D341Med (cell line): ENCODE results near the gene RBMS1.
"Not testable (repeated sequence)": the region's sequence is repeated elsewhere in the genome, so short reads cannot be mapped to it uniquely, and the experiment has no call there.

Experiments
- DNase-seq: peaks from one replicate; pipeline ENCODE4 v3.0.0; 2012; ENCODE audit warnings: low spot score

The RBMS1 gene

GRCh38 chr2:160471950-160472349 lies 21.7 kb downstream of the RBMS1 start:
- DNase-seq = no peak

GRCh38 chr2:160469621-160470204 lies 23.9 kb downstream of the RBMS1 start:
- DNase-seq = no peak

GRCh38 chr2:160469164-160469563 lies 24.4 kb downstream of the RBMS1 start:
- no peak for DNase-seq

- DNase-seq = no peak
Observed at GRCh38 chr2:160467086-160467485, 26.5 kb downstream of the RBMS1 start.

- no peak for DNase-seq
Observed at GRCh38 chr2:160465406-160465805, 28.2 kb downstream of the RBMS1 start.

GRCh38 chr2:160465002-160465401 lies 28.6 kb downstream of the RBMS1 start:
- DNase-seq = no peak

GRCh38 chr2:160464017-160464416 lies 29.6 kb downstream of the RBMS1 start:
- no peak for DNase-seq

GRCh38 chr2:160463245-160463644 lies 30.4 kb downstream of the RBMS1 start:
- DNase-seq = no peak

GRCh38 chr2:160460333-160460731 lies 33.3 kb downstream of the RBMS1 start:
- DNase-seq = no peak

GRCh38 chr2:160459538-160460332 lies 33.9 kb downstream of the RBMS1 start:
- no peak for DNase-seq

- no peak for DNase-seq
Observed at GRCh38 chr2:160458718-160459453, 34.7 kb downstream of the RBMS1 start.

- no peak for DNase-seq
Observed at GRCh38 chr2:160457588-160457987, 36.0 kb downstream of the RBMS1 start.

- no peak for DNase-seq
Observed at GRCh38 chr2:160454070-160454797, 39.4 kb downstream of the RBMS1 start.

- DNase-seq = no peak
Observed at GRCh38 chr2:160453111-160453820, 40.3 kb downstream of the RBMS1 start.

GRCh38 chr2:160450486-160450885 lies 43.1 kb downstream of the RBMS1 start:
- DNase-seq = no peak

GRCh38 chr2:160448821-160449220 lies 44.8 kb downstream of the RBMS1 start:
- DNase-seq = not testable (repeated sequence)

- no peak for DNase-seq
Observed at GRCh38 chr2:160445673-160446072, 47.9 kb downstream of the RBMS1 start.

GRCh38 chr2:160442603-160443002 lies 51.0 kb downstream of the RBMS1 start:
- DNase-seq = no peak

- DNase-seq = no peak
Observed at GRCh38 chr2:160440888-160441287, 52.7 kb downstream of the RBMS1 start.

GRCh38 chr2:160439038-160439437 lies 54.6 kb downstream of the RBMS1 start:
- DNase-seq = not testable (repeated sequence)

GRCh38 chr2:160437273-160437672 lies 56.3 kb downstream of the RBMS1 start:
- DNase-seq = no peak
